Kidney epithelial cell (primary cell): ENCODE results near the gene ST3GAL2. TPM values are rescaled to one million over a fixed set of nuclear protein-coding genes. Genes with fewer than 3 reads are reported as not detected.

Source experiments
- DNase-seq: peaks from one replicate; pipeline ENCODE4 v3.0.0-alpha.2; 2010; ENCODE audit warnings: low read depth
- H3K27me3 ChIP-seq: 2 replicates; pipeline ENCODE4 v1.6.0; 2011; ENCODE audit warnings: low read length; ENCODE audit not compliant: control insufficient read depth, insufficient read depth
- H3K36me3 ChIP-seq: 2 replicates; pipeline ENCODE4 v1.5.1; 2011; ENCODE audit warnings: low read length; ENCODE audit not compliant: control insufficient read depth, insufficient read depth
- H3K4me3 ChIP-seq: 2 replicates; pipeline ENCODE4 v1.5.1; 2011; ENCODE audit warnings: low read depth, mild to moderate bottlenecking, control low read depth, low read length
- CTCF ChIP-seq: IDR thresholded peaks from 2 replicates; pipeline ENCODE4 v1.5.1; 2011; ENCODE audit warnings: mild to moderate bottlenecking, moderate library complexity, low read length, control low read depth, inconsistent platforms; ENCODE audit not compliant: insufficient read depth, poor library complexity, severe bottlenecking
- total RNA-seq: library from RNA; depleted of rRNA; stranded (reverse); fragments of >200 nt; gene quantifications from 2 replicates; pipeline ENCODE4 v1.2.3, GENCODE V29; 2015

The ST3GAL2 gene
- total RNA-seq, 1 donor from 2014 or later = 22.6 TPM

- DNase-seq = no peak
- H3K27me3 ChIP-seq = no peaks in the 10 kb centered on the region
- H3K4me3 ChIP-seq = no peak overlapping the region
- peaks cover 13% of the 10 kb centered on the region for H3K36me3 ChIP-seq
- TF ChIP-seq CTCF = no peak
Observed at GRCh38 chr16:70480127-70481105, 41.5 kb upstream of the ST3GAL2 start.

- peaks cover 13% of the 10 kb centered on the region for H3K36me3 ChIP-seq
- H3K27me3 ChIP-seq = no peaks in the 10 kb centered on the region
- TF ChIP-seq CTCF = no peak
- no peak for DNase-seq
- no peak overlapping the region for H3K4me3 ChIP-seq
Observed at GRCh38 chr16:70478912-70479341, 40.0 kb upstream of the ST3GAL2 start.

GRCh38 chr16:70478169-70478568, 39.3 kb upstream of the ST3GAL2 start:
- H3K4me3 ChIP-seq = no peak overlapping the region
- no peak for DNase-seq
- no peak for TF ChIP-seq CTCF

GRCh38 chr16:70476272-70477020, 37.5 kb upstream of the ST3GAL2 start:
- DNase-seq = peak; percentile 67
- TF ChIP-seq CTCF = no peak

More at GRCh38 chr16:70478169-70478568, 39.3 kb upstream of the ST3GAL2 start:
- H3K36me3 ChIP-seq = peaks cover 11% of the 10 kb centered on the region
- H3K27me3 ChIP-seq = no peaks in the 10 kb centered on the region

GRCh38 chr16:70475054-70475871, 36.4 kb upstream of the ST3GAL2 start:
- Histone ChIP-seq H3K4me3 (no peak overlapping the region), H3K27me3 (no peaks in the 10 kb centered on the region), H3K36me3 (peaks cover 5% of the 10 kb centered on the region)
- no peak for TF ChIP-seq CTCF
- no peak for DNase-seq

More at GRCh38 chr16:70476272-70477020, 37.5 kb upstream of the ST3GAL2 start:
- Histone ChIP-seq H3K36me3 (peaks cover 8% of the 10 kb centered on the region), H3K4me3 (no peak overlapping the region), H3K27me3 (no peaks in the 10 kb centered on the region)
